Activated CD4-positive, CD25-positive, alpha-beta regulatory T cell treated with anti-CD3 and anti-CD28 coated beads, Interleukin-2, amount 50 U/mL, for 16 hours (primary cell): ENCODE data around the gene GRP.

Experiments used
- DNase-seq: peaks from one replicate; pipeline ENCODE4 v3.0.0-alpha.2; 2020; ENCODE audit warnings: low read depth, low spot score

GRP gene

GRCh38 chr18:59219672-59220163 lies at the start of gene GRP:
Gene GRP, plus strand, starts transcription at chr18:59220158. Its CDS starts 108 bp downstream, at chr18:59220266.
- DNase-seq = no peak

- no peak for DNase-seq
Observed at GRCh38 chr18:59172664-59173249, 47.2 kb upstream of the GRP start.

GRCh38 chr18:59177485-59177884 lies 42.5 kb upstream of the GRP start:
- DNase-seq = no peak

GRCh38 chr18:59180150-59180845 lies 39.7 kb upstream of the GRP start:
- DNase-seq = no peak

- no peak for DNase-seq
Observed at GRCh38 chr18:59182673-59183072, 37.3 kb upstream of the GRP start.

- DNase-seq = no peak
Observed at GRCh38 chr18:59189008-59189407, 30.9 kb upstream of the GRP start.

- no peak for DNase-seq
Observed at GRCh38 chr18:59189746-59190145, 30.2 kb upstream of the GRP start.

GRCh38 chr18:59196161-59196725 lies 23.7 kb upstream of the GRP start:
- DNase-seq = no peak

- DNase-seq = no peak
Observed at GRCh38 chr18:59197636-59198035, 22.3 kb upstream of the GRP start.

GRCh38 chr18:59198215-59198614 lies 21.7 kb upstream of the GRP start:
- DNase-seq = no peak

- no peak for DNase-seq
Observed at GRCh38 chr18:59200787-59201186, 19.2 kb upstream of the GRP start.

- no peak for DNase-seq
Observed at GRCh38 chr18:59202258-59202820, 17.6 kb upstream of the GRP start.

- no peak for DNase-seq
Observed at GRCh38 chr18:59207506-59207905, 12.5 kb upstream of the GRP start.

GRCh38 chr18:59208602-59209125 lies 11.3 kb upstream of the GRP start:
- DNase-seq = no peak

GRCh38 chr18:59210299-59210698 lies 9.7 kb upstream of the GRP start:
- no peak for DNase-seq

GRCh38 chr18:59211629-59212028 lies 8.3 kb upstream of the GRP start:
- no peak for DNase-seq

GRCh38 chr18:59218018-59218417 lies 1.9 kb upstream of the GRP start:
- no peak for DNase-seq

- no peak for DNase-seq
Observed at GRCh38 chr18:59220164-59220783, 316 bp downstream of the GRP start.

- no peak for DNase-seq
Observed at GRCh38 chr18:59220784-59221765, 1.1 kb downstream of the GRP start.

- DNase-seq = no peak
Observed at GRCh38 chr18:59222341-59222740, 2.4 kb downstream of the GRP start.

GRCh38 chr18:59228351-59228750 lies 8.4 kb downstream of the GRP start:
- DNase-seq = no peak
